Peyer's patch (tissue), 4 donors: ENCODE results near the gene PPY.

ENCODE experiments used
- CTCF ChIP-seq, 6 experiments: fragments of 450-650 bp in 4 of 6; fragments of 200-600 bp in 2 of 6; sonication (generic) in 1 of 6; IDR thresholded peaks; one replicate each; pipeline ENCODE4 v1.5.1; 2017 to 2019; ENCODE audit warnings: antibody characterized with exemption in 6 of 6, mild to moderate bottlenecking in 3 of 6, moderate library complexity in 1 of 6
- POLR2A ChIP-seq, 2 donors: fragments of 450-650 bp; IDR thresholded peaks; one replicate each; pipeline ENCODE4 v1.5.1; 2017; ENCODE audit warnings: antibody characterized with exemption in 2 of 2, mild to moderate bottlenecking in 2 of 2, moderate library complexity in 2 of 2

GRCh38 chr17:43945074-43945829, 3.0 kb upstream of the PPY start:
- TF ChIP-seq CTCF (IDR thresholded peaks at IDR 0.05): no peak
- no peak for TF ChIP-seq POLR2A (IDR thresholded peaks at IDR 0.05)
